ENCODE results near the gene CTAG2.

Gene CTAG2

GRCh38 chrX:154661170-154661569 lies 7.8 kb upstream of the CTAG2 start:
- no peak overlapping the region for H3K4me3 ChIP-seq (ENCODE audit: control insufficient read depth, low read depth, low read length)
- no peak for TF ChIP-seq CTCF (IDR thresholded peaks at IDR 0.05; ENCODE audit: control insufficient read depth, insufficient read depth, low read depth, low read length, missing control alignments)
- no peak for DNase-seq (ENCODE audit: low read depth)

- H3K4me3 ChIP-seq (ENCODE audit: control insufficient read depth, low read depth, low read length) = no peak overlapping the region
- TF ChIP-seq CTCF (IDR thresholded peaks at IDR 0.05; ENCODE audit: control insufficient read depth, insufficient read depth, low read depth, low read length, missing control alignments) = no peak
- DNase-seq (ENCODE audit: low read depth) = no peak
Measured at GRCh38 chrX:154660541-154660940, 7.2 kb upstream of the CTAG2 start.

- no peak for TF ChIP-seq CTCF (IDR thresholded peaks at IDR 0.05; ENCODE audit: control insufficient read depth, insufficient read depth, low read depth, low read length, missing control alignments)
- no peak overlapping the region for H3K4me3 ChIP-seq (ENCODE audit: control insufficient read depth, low read depth, low read length)
- DNase-seq (ENCODE audit: low read depth) = no peak
Measured at GRCh38 chrX:154658957-154659356, 5.6 kb upstream of the CTAG2 start.

GRCh38 chrX:154658187-154658586 lies 4.8 kb upstream of the CTAG2 start:
- no peak for TF ChIP-seq CTCF (IDR thresholded peaks at IDR 0.05; ENCODE audit: control insufficient read depth, insufficient read depth, low read depth, low read length, missing control alignments)
- DNase-seq (ENCODE audit: low read depth) = no peak
- no peak overlapping the region for H3K4me3 ChIP-seq (ENCODE audit: control insufficient read depth, low read depth, low read length)

- no peak for DNase-seq (ENCODE audit: low read depth)
- TF ChIP-seq CTCF (IDR thresholded peaks at IDR 0.05; ENCODE audit: control insufficient read depth, insufficient read depth, low read depth, low read length, missing control alignments) = no peak
- H3K4me3 ChIP-seq (ENCODE audit: control insufficient read depth, low read depth, low read length) = no peak overlapping the region
Measured at GRCh38 chrX:154657226-154657805, 3.9 kb upstream of the CTAG2 start.

- DNase-seq (ENCODE audit: low read depth) = no peak
- TF ChIP-seq CTCF (IDR thresholded peaks at IDR 0.05; ENCODE audit: control insufficient read depth, insufficient read depth, low read depth, low read length, missing control alignments) = no peak
Measured at GRCh38 chrX:154655786-154656185, 2.4 kb upstream of the CTAG2 start.

GRCh38 chrX:154655346-154655745 lies 2.0 kb upstream of the CTAG2 start:
- no peak for DNase-seq (ENCODE audit: low read depth)
- TF ChIP-seq CTCF (IDR thresholded peaks at IDR 0.05; ENCODE audit: control insufficient read depth, insufficient read depth, low read depth, low read length, missing control alignments) = no peak
- no peak overlapping the region for H3K4me3 ChIP-seq (ENCODE audit: control insufficient read depth, low read depth, low read length)

More at GRCh38 chrX:154655786-154656185, 2.4 kb upstream of the CTAG2 start:
- no peak overlapping the region for H3K4me3 ChIP-seq (ENCODE audit: control insufficient read depth, low read depth, low read length)

Measured in AG09309 (cell line).